Measurements from ENCODE around the gene PDX1. TPM values are rescaled to one million over a fixed set of nuclear protein-coding genes. Genes with fewer than 3 reads are reported as not detected.
A peak's percentile ranks its signal among the peaks of the same experiment; 100 is the strongest.
"Not testable (repeated sequence)": the region's sequence is repeated elsewhere in the genome, so short reads cannot be mapped to it uniquely, and the experiment has no call there.

PDX1 gene
- polyA plus RNA-seq, 3 donors from 2014 or later, result not detected

DNA sequence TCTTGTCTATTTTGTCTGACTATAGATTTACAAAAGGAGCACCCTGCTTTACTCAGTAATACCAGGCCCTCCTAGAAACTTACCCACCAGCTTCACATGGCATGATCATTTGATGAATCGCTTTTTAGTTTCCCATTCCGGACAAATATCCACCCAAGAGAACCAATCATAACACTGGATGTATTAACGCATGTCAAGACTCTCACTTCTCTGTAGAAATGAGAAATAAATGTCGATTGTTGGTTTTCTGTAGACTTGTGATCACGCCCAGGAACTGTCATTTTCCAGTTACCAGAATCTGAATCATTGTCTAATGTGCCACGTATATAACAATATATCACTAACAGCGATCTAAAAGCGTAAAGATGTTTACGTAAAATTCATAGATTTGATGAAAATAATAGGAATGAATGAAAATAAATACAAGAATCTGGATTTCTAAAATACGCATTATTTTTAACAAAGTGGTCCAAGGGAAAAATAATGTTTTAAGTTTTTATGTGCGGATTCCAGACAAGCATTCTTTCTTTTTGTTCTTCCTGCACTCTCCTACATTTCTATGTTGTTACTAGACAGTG, 35.3 kb downstream of the PDX1 start:
- Mint-ChIP-seq H3K27ac (no peak overlapping the region), H3K4me3 (peak overlapping the region in 4 of 5 donors; percentile 21 to 49 (median 29)), H3K9me3 (peaks cover 0 to 3% (median 0%) of the 10 kb centered on the region in 6 donors), H3K36me3 (no peaks in the 10 kb centered on the region), H3K27me3 (ENCODE audit: low read depth in 3 of 3) (peaks cover 21 to 44% (median 27%) of the 10 kb centered on the region in 3 donors), H3K4me1 (peaks cover 10 to 13% of the 10 kb centered on the region in 2 donors)
- DNase-seq, result no peak

GRCh38 chr13:27956576-27957300, 36.9 kb downstream of the PDX1 start:
- no peak overlapping the region for H3K27ac Mint-ChIP-seq
- H3K27me3 Mint-ChIP-seq (ENCODE audit: low read depth in 3 of 3), result peaks cover 21 to 44% (median 31%) of the 10 kb centered on the region in 3 donors
- peaks cover 12 to 14% of the 10 kb centered on the region in 2 donors for H3K4me1 Mint-ChIP-seq
- peaks cover 0 to 2% (median 0%) of the 10 kb centered on the region in 6 donors for H3K9me3 Mint-ChIP-seq
- DNase-seq, result no peak
- H3K4me3 Mint-ChIP-seq, result no peak overlapping the region
- no peaks in the 10 kb centered on the region for H3K36me3 Mint-ChIP-seq

- H3K27ac Mint-ChIP-seq, result no peak overlapping the region
- H3K27me3 Mint-ChIP-seq (ENCODE audit: low read depth in 3 of 3), result peaks cover 28 to 43% (median 39%) of the 10 kb centered on the region in 3 donors
- H3K36me3 Mint-ChIP-seq, result no peaks in the 10 kb centered on the region
- peaks cover 3 to 5% of the 10 kb centered on the region in 2 donors for H3K4me1 Mint-ChIP-seq
- H3K4me3 Mint-ChIP-seq, result peak overlapping the region in 2 of 5 donors; percentile 46 to 53
- no peak for DNase-seq
- H3K9me3 Mint-ChIP-seq, result peaks cover 0 to 2% (median 0%) of the 10 kb centered on the region in 6 donors
These were observed 40.2 kb downstream of the PDX1 start for GRCh38 chr13:27959976-27960361.

DNA sequence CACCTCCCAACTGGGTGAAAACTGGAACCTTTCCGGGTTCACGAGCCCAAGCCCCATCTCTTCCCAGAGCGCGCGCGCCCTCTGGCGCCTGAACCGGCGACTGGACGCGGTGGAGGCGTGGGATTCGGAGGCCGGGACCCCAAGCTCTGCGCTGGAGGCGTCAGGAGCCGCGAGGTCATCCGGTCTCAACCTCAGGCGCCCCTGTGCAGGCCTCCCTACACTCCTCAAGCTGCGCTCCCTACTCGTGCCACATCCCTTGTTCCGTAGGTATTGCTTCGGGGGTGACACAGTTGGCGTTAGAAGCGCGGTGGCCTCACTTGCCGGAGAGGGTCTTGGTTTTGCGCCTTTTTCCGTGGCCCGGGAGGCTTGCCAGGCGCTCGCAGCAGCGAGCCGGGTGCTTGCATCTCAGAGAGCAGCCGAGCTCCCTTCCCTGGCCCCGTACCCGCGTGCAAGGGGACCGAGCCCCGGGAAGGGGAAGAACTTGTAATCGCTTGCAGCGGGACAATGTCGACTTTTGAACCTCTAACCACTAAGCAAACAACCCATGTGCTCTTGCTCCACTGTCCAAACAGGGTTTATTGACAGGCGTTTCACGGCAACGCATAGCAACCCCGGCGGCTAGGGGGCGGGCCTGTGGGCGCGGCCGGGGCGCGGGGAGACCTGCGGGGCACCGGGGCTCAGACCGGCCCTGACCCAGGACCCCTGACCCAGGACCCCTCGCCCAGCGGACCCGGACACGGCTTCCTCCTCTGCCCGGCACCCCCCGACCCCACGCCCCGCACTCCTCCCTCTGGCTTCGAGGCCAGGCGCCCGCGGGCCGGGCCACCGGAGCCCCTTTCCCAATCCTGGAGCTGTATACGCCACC, 40.8 kb downstream of the PDX1 start:
- H3K4me3 Mint-ChIP-seq, result peak overlapping the region in 1 of 5 donors; percentile 53
- no peak overlapping the region for H3K27ac Mint-ChIP-seq
- peak in 1 of 3 donors; percentile 10 for DNase-seq
- peaks cover 3 to 5% of the 10 kb centered on the region in 2 donors for H3K4me1 Mint-ChIP-seq
- H3K9me3 Mint-ChIP-seq, result peaks cover 0 to 2% (median 0%) of the 10 kb centered on the region in 6 donors
- no peaks in the 10 kb centered on the region for H3K36me3 Mint-ChIP-seq
- H3K27me3 Mint-ChIP-seq (ENCODE audit: low read depth in 3 of 3), result peaks cover 26 to 42% (median 37%) of the 10 kb centered on the region in 3 donors

DNA sequence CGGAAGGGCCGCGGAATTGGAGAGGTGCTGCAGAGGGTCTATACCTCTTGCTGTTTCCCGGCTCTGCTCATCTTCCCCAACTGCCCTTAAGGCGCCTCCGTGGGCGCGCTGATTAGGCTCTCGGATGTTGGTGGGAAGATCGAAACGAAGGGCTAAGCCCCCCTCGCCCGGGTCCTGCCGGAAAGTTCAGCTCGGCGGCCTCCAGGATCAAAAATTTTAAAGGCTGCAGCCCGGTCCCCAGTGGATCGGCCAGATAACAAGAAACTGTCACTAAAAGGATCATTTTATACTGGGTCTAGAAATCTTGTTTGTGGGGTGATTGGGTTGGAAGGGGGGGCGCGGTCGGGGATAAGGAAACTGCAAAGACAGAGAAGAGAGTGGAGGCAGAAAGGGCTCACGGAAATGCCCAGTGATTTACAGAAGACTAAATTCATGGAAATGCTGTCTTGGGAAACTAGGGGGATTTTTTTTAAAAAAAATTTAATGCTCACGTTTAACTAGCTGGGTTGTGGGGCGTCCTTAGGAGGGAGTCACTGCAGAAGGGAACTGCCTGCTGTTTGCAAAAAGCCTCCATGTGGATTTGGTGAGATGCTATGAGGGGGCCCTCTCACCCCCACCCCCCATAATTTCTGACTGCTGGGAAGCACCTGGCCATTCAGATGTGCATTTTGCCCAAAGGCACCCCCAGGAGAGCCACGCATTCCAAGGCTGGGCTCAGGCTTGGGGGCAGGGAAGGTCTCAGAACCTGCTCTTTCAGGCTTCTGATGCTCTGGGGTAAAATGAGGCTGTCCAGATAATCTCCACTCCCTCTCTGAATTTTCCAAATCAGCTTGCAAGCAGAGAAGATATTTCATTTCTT, 41.7 kb downstream of the PDX1 start:
- Mint-ChIP-seq H3K9me3 (no peaks in the 10 kb centered on the region), H3K27me3 (ENCODE audit: low read depth in 3 of 3) (peaks cover 19 to 40% (median 34%) of the 10 kb centered on the region in 3 donors), H3K36me3 (no peaks in the 10 kb centered on the region), H3K27ac (no peak overlapping the region), H3K4me1 (peaks cover 3 to 5% of the 10 kb centered on the region in 2 donors), H3K4me3 (peak overlapping the region in 1 of 5 donors; percentile 1)
- no peak for DNase-seq

- DNase-seq, result no peak
- Mint-ChIP-seq H3K36me3 (no peaks in the 10 kb centered on the region), H3K27me3 (ENCODE audit: low read depth in 3 of 3) (peaks cover 15 to 39% (median 31%) of the 10 kb centered on the region in 3 donors), H3K27ac (no peak overlapping the region), H3K9me3 (no peaks in the 10 kb centered on the region), H3K4me3 (no peak overlapping the region), H3K4me1 (peaks cover 3 to 5% of the 10 kb centered on the region in 2 donors)
These were observed 42.5 kb downstream of the PDX1 start for GRCh38 chr13:27962128-27962841.

DNA sequence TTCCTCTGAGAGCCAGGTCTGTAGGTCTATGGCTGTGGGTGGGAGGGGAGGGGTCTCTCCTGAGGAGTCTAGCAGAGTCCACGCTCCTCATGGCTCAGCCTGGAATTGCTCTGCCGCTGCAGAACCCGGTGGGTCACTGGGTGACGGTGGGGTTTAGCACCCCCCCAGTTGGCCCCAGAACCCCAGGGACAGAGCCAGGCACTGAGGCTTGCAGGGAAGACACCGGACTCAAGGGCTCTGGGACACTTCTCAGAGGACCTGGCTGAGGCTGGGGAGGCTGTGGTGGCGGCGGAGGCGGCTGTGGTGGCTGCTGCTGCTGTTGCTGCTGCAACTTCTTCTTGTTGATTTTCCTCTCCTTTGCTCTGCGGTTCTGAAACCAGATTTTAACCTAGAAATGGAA, 43.2 kb downstream of the PDX1 start:
- H3K9me3 Mint-ChIP-seq, result no peaks in the 10 kb centered on the region
- H3K36me3 Mint-ChIP-seq, result no peaks in the 10 kb centered on the region

DNA sequence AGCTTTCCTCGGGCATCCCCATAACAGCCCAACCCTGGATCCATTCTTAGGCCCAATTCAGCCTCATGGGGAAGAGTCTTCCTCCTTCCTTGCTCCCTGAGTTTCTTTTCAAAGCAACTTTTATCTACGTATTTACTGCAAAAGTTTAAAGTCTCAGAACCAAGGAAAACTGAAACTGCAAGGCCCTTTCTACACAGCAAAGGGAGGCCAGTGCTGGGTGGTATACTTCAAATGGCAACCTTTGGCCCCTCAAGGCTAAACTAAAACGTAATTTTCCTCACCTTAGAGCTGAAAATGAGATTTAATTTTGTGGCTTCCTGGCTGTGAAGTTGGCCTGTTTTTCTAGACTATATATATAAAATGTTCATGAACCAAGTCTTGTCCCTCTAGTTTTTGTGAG, 43.7 kb downstream of the PDX1 start:
- no peak overlapping the region for H3K27ac Mint-ChIP-seq
- DNase-seq, result no peak
- H3K27me3 Mint-ChIP-seq (ENCODE audit: low read depth in 3 of 3), result peaks cover 15 to 41% (median 33%) of the 10 kb centered on the region in 3 donors
- peaks cover 3 to 5% of the 10 kb centered on the region in 2 donors for H3K4me1 Mint-ChIP-seq
- H3K4me3 Mint-ChIP-seq, result no peak overlapping the region
- no peaks in the 10 kb centered on the region for H3K36me3 Mint-ChIP-seq
- no peaks in the 10 kb centered on the region for H3K9me3 Mint-ChIP-seq

More for the DNA sequence above, 43.2 kb downstream of the PDX1 start:
- peaks cover 3 to 5% of the 10 kb centered on the region in 2 donors for H3K4me1 Mint-ChIP-seq
- no peak overlapping the region for H3K27ac Mint-ChIP-seq
- no peak overlapping the region for H3K4me3 Mint-ChIP-seq
- H3K27me3 Mint-ChIP-seq (ENCODE audit: low read depth in 3 of 3), result peaks cover 15 to 44% (median 33%) of the 10 kb centered on the region in 3 donors
- no peak for DNase-seq

GRCh38 chr13:27964206-27964605, 44.4 kb downstream of the PDX1 start:
- peaks cover 13 to 38% (median 30%) of the 10 kb centered on the region in 3 donors for H3K27me3 Mint-ChIP-seq (ENCODE audit: low read depth in 3 of 3)
- DNase-seq, H3K4me1 Mint-ChIP-seq, H3K4me3 Mint-ChIP-seq, H3K9me3 Mint-ChIP-seq, H3K27ac Mint-ChIP-seq, H3K36me3 Mint-ChIP-seq: not testable (repeated sequence)

DNA sequence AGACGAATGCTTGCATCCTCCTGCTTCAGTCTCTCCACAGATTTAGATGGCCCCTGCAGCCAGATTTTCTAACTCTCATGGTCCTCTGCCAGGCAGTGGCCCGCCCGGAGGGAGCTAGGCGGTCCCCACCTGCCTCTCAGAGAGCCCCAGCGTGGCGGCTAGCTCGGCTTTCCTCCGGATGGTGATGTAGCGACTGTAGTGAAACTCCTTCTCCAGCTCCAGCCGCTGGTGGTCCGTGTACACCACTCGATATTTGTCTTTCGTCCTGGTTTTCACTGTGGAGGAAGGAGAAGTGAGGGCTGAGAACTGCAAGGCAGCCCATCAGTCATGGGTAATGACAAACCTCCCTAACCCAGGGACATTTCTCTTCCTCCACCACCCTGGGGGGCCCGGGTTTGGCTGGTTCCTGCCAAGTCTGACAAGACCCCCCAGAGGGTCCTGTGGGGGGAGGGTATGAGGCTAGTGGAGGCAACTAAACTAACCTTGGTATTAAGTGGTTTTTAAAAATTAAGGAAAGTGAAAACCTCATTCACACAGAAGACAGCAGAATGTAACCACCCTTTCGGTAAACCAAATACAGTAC, 45.0 kb downstream of the PDX1 start:
- peaks cover 18 to 40% (median 30%) of the 10 kb centered on the region in 3 donors for H3K27me3 Mint-ChIP-seq (ENCODE audit: low read depth in 3 of 3)
- H3K27ac Mint-ChIP-seq, result no peak overlapping the region
- DNase-seq, result no peak
- no peaks in the 10 kb centered on the region for H3K36me3 Mint-ChIP-seq
- peaks cover 0 to 1% (median 0%) of the 10 kb centered on the region in 6 donors for H3K9me3 Mint-ChIP-seq
- peaks cover 3 to 5% of the 10 kb centered on the region in 2 donors for H3K4me1 Mint-ChIP-seq
- no peak overlapping the region for H3K4me3 Mint-ChIP-seq

GRCh38 chr13:27965343-27965739, 45.5 kb downstream of the PDX1 start:
- Mint-ChIP-seq H3K4me3 (no peak overlapping the region), H3K4me1 (no peaks in the 10 kb centered on the region), H3K36me3 (no peaks in the 10 kb centered on the region), H3K27ac (no peak overlapping the region), H3K27me3 (ENCODE audit: low read depth in 3 of 3) (peaks cover 18 to 39% (median 29%) of the 10 kb centered on the region in 3 donors), H3K9me3 (peaks cover 0 to 1% (median 0%) of the 10 kb centered on the region in 6 donors)
- no peak for DNase-seq

All from immature natural killer cell (primary cell).